ENCODE measurements around the gene NUP210. TPM values are rescaled to one million over a fixed set of nuclear protein-coding genes. Genes with fewer than 3 reads are reported as not detected.

NUP210 gene
- total RNA-seq, 1 donor from 2014 or later = 2.3 TPM

- no peak for DNase-seq (ENCODE audit: low read depth in 2 of 2)
These were observed 143.5 kb downstream of the NUP210 start for GRCh38 chr3:13276438-13277195.

GRCh38 chr3:13275376-13276005 is 144.6 kb downstream of the NUP210 start:
- DNase-seq (ENCODE audit: low read depth in 2 of 2) = no peak

GRCh38 chr3:13274551-13275332 is 145.4 kb downstream of the NUP210 start:
- DNase-seq (ENCODE audit: low read depth in 2 of 2) = no peak

GRCh38 chr3:13274125-13274524 is 146.0 kb downstream of the NUP210 start:
- no peak for DNase-seq (ENCODE audit: low read depth in 2 of 2)

GRCh38 chr3:13273604-13274105 is 146.5 kb downstream of the NUP210 start:
- DNase-seq (ENCODE audit: low read depth in 2 of 2) = no peak

- no peak for DNase-seq (ENCODE audit: low read depth in 2 of 2)
These were observed 147.1 kb downstream of the NUP210 start for GRCh38 chr3:13272831-13273603.

- no peak for DNase-seq (ENCODE audit: low read depth in 2 of 2)
These were observed 150.3 kb downstream of the NUP210 start for GRCh38 chr3:13269711-13270378.

GRCh38 chr3:13268961-13269441 is 151.1 kb downstream of the NUP210 start:
- no peak for DNase-seq (ENCODE audit: low read depth in 2 of 2)

- DNase-seq (ENCODE audit: low read depth in 2 of 2) = no peak
These were observed 152.0 kb downstream of the NUP210 start for GRCh38 chr3:13268120-13268519.

GRCh38 chr3:13266651-13267362 is 153.3 kb downstream of the NUP210 start:
- no peak for DNase-seq (ENCODE audit: low read depth in 2 of 2)

Other genes starting within 250 kb of the NUP210 start
- 6.3 and 7.6 TPM in 2 replicates for gene HDAC11, start 60.0 kb upstream of the NUP210 start, total RNA-seq
- gene FBLN2, start 128.8 kb upstream of the NUP210 start, total RNA-seq = 2.7 and 10.4 TPM in 2 replicates